ENCODE data around the gene SHC3.

- TF ChIP-seq, protein P1, sequence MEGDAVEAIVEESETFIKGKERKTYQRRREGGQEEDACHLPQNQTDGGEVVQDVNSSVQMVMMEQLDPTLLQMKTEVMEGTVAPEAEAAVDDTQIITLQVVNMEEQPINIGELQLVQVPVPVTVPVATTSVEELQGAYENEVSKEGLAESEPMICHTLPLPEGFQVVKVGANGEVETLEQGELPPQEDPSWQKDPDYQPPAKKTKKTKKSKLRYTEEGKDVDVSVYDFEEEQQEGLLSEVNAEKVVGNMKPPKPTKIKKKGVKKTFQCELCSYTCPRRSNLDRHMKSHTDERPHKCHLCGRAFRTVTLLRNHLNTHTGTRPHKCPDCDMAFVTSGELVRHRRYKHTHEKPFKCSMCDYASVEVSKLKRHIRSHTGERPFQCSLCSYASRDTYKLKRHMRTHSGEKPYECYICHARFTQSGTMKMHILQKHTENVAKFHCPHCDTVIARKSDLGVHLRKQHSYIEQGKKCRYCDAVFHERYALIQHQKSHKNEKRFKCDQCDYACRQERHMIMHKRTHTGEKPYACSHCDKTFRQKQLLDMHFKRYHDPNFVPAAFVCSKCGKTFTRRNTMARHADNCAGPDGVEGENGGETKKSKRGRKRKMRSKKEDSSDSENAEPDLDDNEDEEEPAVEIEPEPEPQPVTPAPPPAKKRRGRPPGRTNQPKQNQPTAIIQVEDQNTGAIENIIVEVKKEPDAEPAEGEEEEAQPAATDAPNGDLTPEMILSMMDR (IDR thresholded peaks at IDR 0.05), result no peak
- peak; percentile 92 for TF ChIP-seq EP300 (IDR thresholded peaks at IDR 0.05)
Observed at GRCh38 chr9:88998911-88999310, 179.7 kb downstream of the SHC3 start.

Measured in stomach (tissue), 4 donors.